SK-N-SH (cell line): ENCODE results near the gene HEBP1. TPM values are rescaled to one million over a fixed set of nuclear protein-coding genes. Genes with fewer than 3 reads are reported as not detected.

Experiments used
- CTCF ChIA-PET: fragments of 300-600, 350-600 bp; formaldehyde crosslinking; extraction: SDS; loops from one replicate; lab custom pipeline; 2021; lab: Yijun Ruan, JAX
- POLR2A ChIA-PET: fragments of 350-600 bp; sonication (Branson Sonifier 250); formaldehyde crosslinking; extraction: SDS; loops from one replicate; lab custom pipeline; 2020; ENCODE audit warnings: antibody characterized with exemption, inconsistent platforms; lab: Yijun Ruan, JAX
- DNase-seq: peaks from one replicate; pipeline ENCODE4 v3.0.0; 2012
- H2AFZ ChIP-seq: fragments of 200-600 bp; sonication (generic); 2 replicates; pipeline ENCODE4 v1.8.1; 2016; ENCODE audit warnings: antibody characterized with exemption, mild to moderate bottlenecking, low read depth
- H3F3A ChIP-seq: fragments of 200-600 bp; sonication (generic); replicated peaks from 2 replicates; pipeline ENCODE3; 2016; ENCODE audit warnings: antibody characterized with exemption, mild to moderate bottlenecking; ENCODE audit not compliant: insufficient read depth
- H3K27ac ChIP-seq, 2 experiments: fragments of 200-500 bp in 1 of 2; fragments of 200-600 bp in 1 of 2; sonication (Bioruptor generic) in 1 of 2; sonication (generic), shearing (Covaris generic) in 1 of 2; 2 replicates each; pipeline versions ENCODE4 v1.5.1 to v1.6.1; 2014 to 2016; ENCODE audit warnings: low read depth in 2 of 2, inconsistent platforms in 1 of 2, low read length in 1 of 2, mild to moderate bottlenecking in 1 of 2, mixed read lengths in 1 of 2
- H3K27me3 ChIP-seq: fragments of 200-600 bp; sonication (generic), shearing (Covaris generic); 2 replicates; pipeline ENCODE4 v1.6.1; 2016; ENCODE audit warnings: mixed run types; ENCODE audit not compliant: insufficient read depth
- H3K36me3 ChIP-seq, 2 experiments: fragments of 200-500 bp in 1 of 2; fragments of 200-600 bp in 1 of 2; sonication (Bioruptor generic) in 1 of 2; sonication (generic) in 1 of 2; replicated peaks in 1 of 2; 2 replicates each; pipeline versions ENCODE3 to v1.5.1; 2014 to 2016; ENCODE audit warnings: low read length in 1 of 2, mild to moderate bottlenecking in 1 of 2; ENCODE audit not compliant: insufficient read depth in 2 of 2, control insufficient read depth in 1 of 2
- H3K4me1 ChIP-seq, 2 experiments: fragments of 200-500 bp in 1 of 2; fragments of 200-600 bp in 1 of 2; sonication (Bioruptor generic) in 1 of 2; sonication (generic), shearing (Covaris generic) in 1 of 2; 2 replicates each; pipeline versions ENCODE4 v1.5.1 to v1.6.1; 2014 to 2016; ENCODE audit warnings: low read depth in 1 of 2, low read length in 1 of 2, mixed run types in 1 of 2; ENCODE audit not compliant: insufficient read depth in 2 of 2, control insufficient read depth in 1 of 2
- H3K4me2 ChIP-seq: fragments of 200-600 bp; sonication (generic), shearing (Covaris generic); 2 replicates; pipeline ENCODE4 v1.6.1; 2017; ENCODE audit warnings: mixed run types
- H3K4me3 ChIP-seq, 2 experiments: fragments of 200-500 bp in 1 of 2; fragments of 200-600 bp in 1 of 2; sonication (Bioruptor generic) in 1 of 2; sonication (generic), shearing (Covaris generic) in 1 of 2; 2 replicates each; pipeline versions ENCODE4 v1.5.1 to v1.8.1; 2014 to 2016; ENCODE audit warnings: low read depth in 2 of 2, inconsistent platforms in 1 of 2, low read length in 1 of 2, mild to moderate bottlenecking in 1 of 2, mixed read lengths in 1 of 2, moderate library complexity in 1 of 2
- H3K79me2 ChIP-seq: fragments of 200-600 bp; sonication (generic); 2 replicates; pipeline ENCODE4 v1.8.1; 2017; ENCODE audit warnings: mild to moderate bottlenecking; ENCODE audit not compliant: insufficient read depth
- H3K9ac ChIP-seq: fragments of 200-600 bp; sonication (generic); 2 replicates; pipeline ENCODE4 v1.6.1; 2017; ENCODE audit warnings: mixed run types
- H3K9me2 ChIP-seq: fragments of 200-600 bp; sonication (generic); 2 replicates; pipeline ENCODE4 v1.6.1; 2017; ENCODE audit warnings: mixed run types
- H3K9me3 ChIP-seq: fragments of 200-600 bp; sonication (generic); 2 replicates; pipeline ENCODE4 v1.6.1; 2017; ENCODE audit warnings: mixed run types, mild to moderate bottlenecking, moderate library complexity
- H4K20me1 ChIP-seq: fragments of 200-600 bp; sonication (generic); 2 replicates; pipeline ENCODE4 v1.6.1; 2017; ENCODE audit warnings: mild to moderate bottlenecking, mixed run types; ENCODE audit not compliant: insufficient read depth
- EP300 ChIP-seq, 2 experiments: IDR thresholded peaks; 2 replicates each; pipeline versions ENCODE4 v1.4.0 to v1.6.1; 2012; ENCODE audit warnings: borderline replicate concordance in 1 of 2, low read depth in 1 of 2, low read length in 1 of 2
- FOSL2 ChIP-seq: IDR thresholded peaks from 2 replicates; pipeline ENCODE4 v1.4.0; 2012; ENCODE audit warnings: low read depth, mild to moderate bottlenecking, moderate library complexity, borderline replicate concordance
- GABPA ChIP-seq: IDR thresholded peaks from 2 replicates; pipeline ENCODE4 v1.4.0; 2012; ENCODE audit warnings: low read depth, mild to moderate bottlenecking
- IRF3 ChIP-seq: fragments of 150-350 bp; IDR thresholded peaks from 2 replicates; pipeline ENCODE4 v1.6.1; 2016; ENCODE audit warnings: mild to moderate bottlenecking, low read depth, low read length
- JUND ChIP-seq: IDR thresholded peaks from 2 replicates; pipeline ENCODE4 v1.4.0; 2012
- MAX ChIP-seq: IDR thresholded peaks from 2 replicates; pipeline ENCODE4 v1.4.0; 2012; ENCODE audit warnings: low read depth
- MEF2A ChIP-seq: IDR thresholded peaks from 2 replicates; pipeline ENCODE4 v1.4.0; 2012; ENCODE audit warnings: low read depth, borderline replicate concordance
- MXI1 ChIP-seq: IDR thresholded peaks from 2 replicates; pipeline ENCODE4 v1.6.1; 2012; ENCODE audit warnings: mild to moderate bottlenecking, low read depth, low read length, improper control_type of control experiment
- NFIC ChIP-seq: IDR thresholded peaks from 2 replicates; pipeline ENCODE4 v1.4.0; 2012; ENCODE audit warnings: borderline replicate concordance
- NRF1 ChIP-seq: IDR thresholded peaks from 2 replicates; pipeline ENCODE4 v1.6.1; 2012; ENCODE audit warnings: low read depth, mild to moderate bottlenecking, low read length
- RCOR1 ChIP-seq: fragments of 150-350 bp; IDR thresholded peaks from 2 replicates; pipeline ENCODE4 v1.6.1; 2017; ENCODE audit warnings: antibody characterized with exemption, low read length
- SIN3A ChIP-seq: IDR thresholded peaks from 2 replicates; pipeline ENCODE4 v1.6.1; 2012; ENCODE audit warnings: low read depth, mild to moderate bottlenecking, low read length, moderate library complexity, borderline replicate concordance
- SMC3 ChIP-seq: IDR thresholded peaks from 2 replicates; pipeline ENCODE4 v1.6.1; 2012; ENCODE audit warnings: low read depth, low read length, improper control_type of control experiment
- TCF12 ChIP-seq: IDR thresholded peaks from 2 replicates; pipeline ENCODE4 v1.4.0; 2012
- TEAD4 ChIP-seq: IDR thresholded peaks from 2 replicates; pipeline ENCODE4 v1.4.0; 2012; ENCODE audit warnings: mild to moderate bottlenecking, borderline replicate concordance; ENCODE audit not compliant: insufficient read depth
- YY1 ChIP-seq: IDR thresholded peaks from 2 replicates; pipeline ENCODE4 v1.4.0; 2012; ENCODE audit warnings: low read depth, mild to moderate bottlenecking
- WGBS: methylation state at CpG from one replicate; pipeline ENCODE4 v1.1.6; 2017; ENCODE audit warnings: low lambda C conversion rate; 5-methylcytosine and 5-hydroxymethylcytosine counted together
- polyA plus RNA-seq, 3 experiments: library from polyadenylated mRNA; depleted of rRNA; stranded (reverse); fragments of >200 nt; gene quantifications; 2 replicates each; pipeline ENCODE4 v1.2.3, GENCODE V29; 2012
- TF ChIP-seq, protein P1 (sequence below): IDR thresholded peaks from 2 replicates; pipeline ENCODE4 v1.4.0; 2012; ENCODE audit warnings: low read depth, borderline replicate concordance
- TF ChIP-seq, protein P2 (sequence below): IDR thresholded peaks from 2 replicates; pipeline ENCODE4 v1.4.0; 2012; ENCODE audit warnings: low read depth, borderline replicate concordance

The HEBP1 gene
- polyA plus RNA-seq, 1 of the 3 experiments (the other 2 are of a cell fraction): 17.9 TPM

DNA sequence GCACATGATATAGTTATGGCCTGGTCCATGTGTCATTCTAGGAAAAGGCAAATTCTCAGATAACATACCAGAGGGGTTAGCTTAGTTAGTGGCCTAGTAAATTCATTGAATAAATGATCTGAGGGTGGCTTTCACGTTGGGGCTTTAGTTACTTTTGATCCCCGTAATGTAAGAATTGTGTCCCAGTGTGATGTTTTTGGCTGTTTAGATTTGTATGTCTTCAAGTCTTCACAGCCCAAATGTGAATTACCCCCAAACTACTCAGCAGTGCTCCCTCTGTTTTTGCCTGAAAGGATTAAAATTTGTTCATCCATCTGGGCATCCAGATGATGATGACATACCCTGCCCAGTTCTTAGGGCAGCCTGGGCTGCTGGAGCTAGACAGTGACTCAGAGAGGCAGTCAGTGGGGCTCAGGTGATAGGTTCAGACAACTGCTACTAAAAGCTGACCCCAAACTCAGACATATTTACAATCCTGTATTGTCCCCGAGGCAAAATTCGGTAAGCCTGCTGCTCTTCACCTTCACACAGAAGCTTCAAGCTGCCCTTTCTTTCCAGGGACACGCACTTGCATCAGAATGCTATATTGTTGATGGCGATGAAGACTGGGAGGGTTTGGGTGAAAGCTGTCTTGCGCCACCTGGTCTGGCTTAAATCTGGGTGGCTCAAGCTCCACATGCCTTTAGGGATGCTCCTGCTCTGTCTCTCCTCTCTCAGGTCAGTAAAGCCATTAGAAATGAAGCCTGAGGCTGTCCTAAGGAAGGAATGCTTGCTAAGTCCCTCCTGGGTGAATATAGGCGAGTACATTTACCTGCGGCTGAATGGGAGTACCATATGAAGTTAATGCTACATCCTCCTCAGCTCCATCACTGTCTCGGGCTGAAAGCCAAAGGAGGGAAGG, 58.4 kb downstream of the HEBP1 start:
- Histone ChIP-seq H3K4me3 (no peak overlapping the region), H3K4me1 (no peaks in the 10 kb centered on the region), H3F3A (no peaks in the 10 kb centered on the region), H3K27me3 (no peaks in the 10 kb centered on the region), H3K36me3 (no peaks in the 10 kb centered on the region), H3K9ac (no peak overlapping the region), H3K79me2 (no peaks in the 10 kb centered on the region), H2AFZ (no peak overlapping the region), H4K20me1 (no peaks in the 10 kb centered on the region), H3K9me3 (no peaks in the 10 kb centered on the region), H3K4me2 (no peak overlapping the region), H3K27ac (no peak overlapping the region), H3K9me2 (no peaks in the 10 kb centered on the region)
- no peak for DNase-seq
- TF ChIP-seq YY1 (no peak), EP300 (IDR thresholded peaks at IDR 0.05; ENCODE audit: borderline replicate concordance in 1 of 2, low read depth in 1 of 2, low read length in 1 of 2) (no peak), SMC3 (no peak), MEF2A (no peak), TEAD4 (no peak), RCOR1 (no peak), MXI1 (no peak), MAX (no peak), JUND (no peak), SIN3A (no peak), NFIC (no peak), TCF12 (no peak), IRF3 (no peak), GABPA (no peak), FOSL2 (no peak), NRF1 (no peak)
- TF ChIP-seq, protein P1, sequence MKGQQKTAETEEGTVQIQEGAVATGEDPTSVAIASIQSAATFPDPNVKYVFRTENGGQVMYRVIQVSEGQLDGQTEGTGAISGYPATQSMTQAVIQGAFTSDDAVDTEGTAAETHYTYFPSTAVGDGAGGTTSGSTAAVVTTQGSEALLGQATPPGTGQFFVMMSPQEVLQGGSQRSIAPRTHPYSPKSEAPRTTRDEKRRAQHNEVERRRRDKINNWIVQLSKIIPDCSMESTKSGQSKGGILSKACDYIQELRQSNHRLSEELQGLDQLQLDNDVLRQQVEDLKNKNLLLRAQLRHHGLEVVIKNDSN: no peak
- TF ChIP-seq, protein P2, sequence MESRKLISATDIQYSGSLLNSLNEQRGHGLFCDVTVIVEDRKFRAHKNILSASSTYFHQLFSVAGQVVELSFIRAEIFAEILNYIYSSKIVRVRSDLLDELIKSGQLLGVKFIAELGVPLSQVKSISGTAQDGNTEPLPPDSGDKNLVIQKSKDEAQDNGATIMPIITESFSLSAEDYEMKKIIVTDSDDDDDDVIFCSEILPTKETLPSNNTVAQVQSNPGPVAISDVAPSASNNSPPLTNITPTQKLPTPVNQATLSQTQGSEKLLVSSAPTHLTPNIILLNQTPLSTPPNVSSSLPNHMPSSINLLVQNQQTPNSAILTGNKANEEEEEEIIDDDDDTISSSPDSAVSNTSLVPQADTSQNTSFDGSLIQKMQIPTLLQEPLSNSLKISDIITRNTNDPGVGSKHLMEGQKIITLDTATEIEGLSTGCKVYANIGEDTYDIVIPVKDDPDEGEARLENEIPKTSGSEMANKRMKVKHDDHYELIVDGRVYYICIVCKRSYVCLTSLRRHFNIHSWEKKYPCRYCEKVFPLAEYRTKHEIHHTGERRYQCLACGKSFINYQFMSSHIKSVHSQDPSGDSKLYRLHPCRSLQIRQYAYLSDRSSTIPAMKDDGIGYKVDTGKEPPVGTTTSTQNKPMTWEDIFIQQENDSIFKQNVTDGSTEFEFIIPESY: no peak
- CTCF ChIA-PET: interaction anchor here (0.8 to 1.5 kb wide), 3 partner anchors 26 to 313 kb away, joined by 3 to 6 read pairs (median 3); no protein-coding TSS in a partner anchor
- POLR2A ChIA-PET: no interaction called here
- WGBS: 74% methylated on average over 10 of the region's 10 CpGs
